GM21619 (cell line): ENCODE results near the gene CRLF2.
"Not testable (repeated sequence)": the region's sequence is repeated elsewhere in the genome, so short reads cannot be mapped to it uniquely, and the experiment has no call there.

Experiments
- ATAC-seq: cut with Tn5 transposase; IDR thresholded peaks from one replicate; pipeline ENCODE4 v1.9.1; 2021; ENCODE audit not compliant: unreplicated experiment

Gene CRLF2

GRCh38 chrX:1215123-1215823, 2.8 kb upstream of the CRLF2 start:
- no peak for ATAC-seq

GRCh38 chrX:1213971-1214370, 1.5 kb upstream of the CRLF2 start:
- no peak for ATAC-seq

- no peak for ATAC-seq
Measured at GRCh38 chrX:1210844-1211243, 1.6 kb downstream of the CRLF2 start.

DNA sequence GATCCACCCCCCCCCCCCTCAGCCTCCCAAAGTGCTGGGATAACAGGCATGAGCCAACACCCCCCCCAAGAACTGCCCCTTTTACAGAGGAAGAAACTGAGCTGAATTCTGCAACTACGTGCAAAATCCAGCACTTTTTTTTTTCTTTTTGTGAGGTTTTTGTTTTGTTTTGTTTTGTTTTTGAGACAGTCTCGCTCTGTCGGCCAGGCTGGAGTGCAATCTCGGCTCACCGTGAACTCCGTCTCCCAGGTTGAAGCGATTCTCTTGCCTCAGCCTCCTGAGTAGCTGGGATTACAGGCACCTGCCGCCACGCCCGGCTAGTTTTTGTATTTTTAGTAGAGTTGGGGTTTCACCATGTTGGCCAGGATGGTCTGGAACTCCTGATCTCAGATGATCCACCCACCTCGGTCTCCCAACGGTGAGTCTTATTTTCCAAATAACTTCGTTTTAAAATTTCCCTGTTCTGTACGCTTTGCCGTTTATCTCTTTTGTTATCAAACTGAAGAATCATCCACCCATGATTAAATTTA, 4.9 kb downstream of the CRLF2 start:
- no peak for ATAC-seq

GRCh38 chrX:1205681-1206611, 6.5 kb downstream of the CRLF2 start:
- no peak for ATAC-seq

- no peak for ATAC-seq
Measured at GRCh38 chrX:1202251-1202650, 10.2 kb downstream of the CRLF2 start.

DNA sequence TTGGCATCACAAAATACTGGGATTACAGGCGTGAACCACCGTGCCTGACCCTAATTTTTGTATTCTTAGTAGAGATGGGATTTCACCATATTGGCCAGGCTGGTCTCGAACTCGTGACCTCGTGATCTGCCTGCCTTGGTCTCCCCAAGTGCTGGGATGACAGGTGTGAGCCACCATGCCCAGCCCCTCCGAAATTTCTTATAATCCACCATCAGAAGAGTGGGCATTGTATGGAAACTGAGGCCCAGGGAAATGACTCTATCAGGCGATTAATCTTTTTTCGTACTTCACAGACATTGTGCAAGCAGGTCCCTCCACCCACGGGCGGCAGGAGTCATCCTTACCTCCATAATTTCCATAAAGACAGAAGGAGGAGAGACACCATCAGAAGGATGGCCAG, 16.0 kb downstream of the CRLF2 start:
- ATAC-seq: no peak

DNA sequence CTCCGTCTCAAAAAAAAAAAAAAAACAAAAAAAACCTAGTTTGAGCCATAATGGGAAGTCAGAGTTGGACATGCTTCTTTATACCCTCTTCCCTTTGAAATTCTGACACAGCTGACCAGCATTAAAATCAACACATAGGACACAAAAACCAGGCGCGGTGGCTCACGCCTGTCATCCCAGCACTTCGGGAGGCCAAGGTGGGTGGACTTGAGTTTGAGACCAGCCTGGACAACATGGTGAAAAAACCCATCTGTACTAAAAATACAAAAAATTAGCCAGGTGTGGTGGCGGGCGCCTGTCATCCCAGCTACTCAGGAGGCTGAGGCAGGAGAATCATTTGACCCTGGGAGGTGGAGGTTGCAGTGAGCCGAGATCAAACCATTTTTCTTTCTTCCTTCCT, 20.3 kb downstream of the CRLF2 start:
- not testable (repeated sequence) for ATAC-seq

- no peak for ATAC-seq
Measured at GRCh38 chrX:1190596-1191145, 21.8 kb downstream of the CRLF2 start.

GRCh38 chrX:1185561-1185960, 26.9 kb downstream of the CRLF2 start:
- ATAC-seq: no peak

DNA sequence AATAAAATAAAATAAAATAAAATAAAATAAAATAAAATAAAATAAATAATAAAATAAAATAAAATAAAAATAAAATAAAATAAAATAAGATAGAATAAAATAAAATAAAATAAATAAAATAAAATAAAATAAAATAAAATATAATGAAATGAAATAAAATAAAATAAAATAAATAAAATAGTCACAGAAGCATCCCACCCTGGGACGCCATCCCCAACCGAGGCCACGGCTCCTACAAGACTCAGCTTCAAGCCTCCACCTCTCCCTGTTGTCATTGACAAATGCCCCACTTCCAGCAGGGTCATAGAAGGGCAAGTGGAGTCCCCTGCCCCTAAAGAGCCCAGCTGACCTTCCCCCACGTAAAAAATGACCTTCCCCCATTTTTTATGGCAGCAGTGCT, 30.2 kb downstream of the CRLF2 start:
- ATAC-seq: no peak

- ATAC-seq: not testable (repeated sequence)
Measured at GRCh38 chrX:1181661-1182060, 30.8 kb downstream of the CRLF2 start.

- no peak for ATAC-seq
Measured at GRCh38 chrX:1181170-1181569, 31.3 kb downstream of the CRLF2 start.

DNA sequence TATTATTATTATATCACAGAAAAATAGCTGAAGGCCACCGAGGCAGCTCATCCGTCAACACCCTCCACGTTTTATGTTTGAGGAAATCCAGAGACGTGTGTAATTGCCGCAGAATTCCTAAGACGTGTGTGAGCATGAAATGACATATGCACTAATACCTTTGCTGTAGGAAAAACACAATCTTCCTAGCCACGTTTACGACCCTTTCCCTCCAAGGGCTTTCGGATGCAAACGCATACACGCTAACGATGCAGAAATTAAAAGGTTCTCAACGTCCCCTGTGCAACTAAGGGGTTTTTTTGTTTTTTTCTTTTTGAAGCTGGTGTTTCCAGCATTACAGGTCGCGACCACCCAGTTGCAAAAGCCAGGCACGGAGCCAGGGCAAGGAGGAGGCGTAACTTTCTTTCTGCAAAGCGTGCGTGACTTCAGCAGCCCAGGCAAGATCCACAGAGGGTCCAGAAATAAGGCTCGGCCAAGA, 33.8 kb downstream of the CRLF2 start:
- no peak for ATAC-seq

- ATAC-seq: not testable (repeated sequence)
Measured at GRCh38 chrX:1176531-1177320, 35.7 kb downstream of the CRLF2 start.

DNA sequence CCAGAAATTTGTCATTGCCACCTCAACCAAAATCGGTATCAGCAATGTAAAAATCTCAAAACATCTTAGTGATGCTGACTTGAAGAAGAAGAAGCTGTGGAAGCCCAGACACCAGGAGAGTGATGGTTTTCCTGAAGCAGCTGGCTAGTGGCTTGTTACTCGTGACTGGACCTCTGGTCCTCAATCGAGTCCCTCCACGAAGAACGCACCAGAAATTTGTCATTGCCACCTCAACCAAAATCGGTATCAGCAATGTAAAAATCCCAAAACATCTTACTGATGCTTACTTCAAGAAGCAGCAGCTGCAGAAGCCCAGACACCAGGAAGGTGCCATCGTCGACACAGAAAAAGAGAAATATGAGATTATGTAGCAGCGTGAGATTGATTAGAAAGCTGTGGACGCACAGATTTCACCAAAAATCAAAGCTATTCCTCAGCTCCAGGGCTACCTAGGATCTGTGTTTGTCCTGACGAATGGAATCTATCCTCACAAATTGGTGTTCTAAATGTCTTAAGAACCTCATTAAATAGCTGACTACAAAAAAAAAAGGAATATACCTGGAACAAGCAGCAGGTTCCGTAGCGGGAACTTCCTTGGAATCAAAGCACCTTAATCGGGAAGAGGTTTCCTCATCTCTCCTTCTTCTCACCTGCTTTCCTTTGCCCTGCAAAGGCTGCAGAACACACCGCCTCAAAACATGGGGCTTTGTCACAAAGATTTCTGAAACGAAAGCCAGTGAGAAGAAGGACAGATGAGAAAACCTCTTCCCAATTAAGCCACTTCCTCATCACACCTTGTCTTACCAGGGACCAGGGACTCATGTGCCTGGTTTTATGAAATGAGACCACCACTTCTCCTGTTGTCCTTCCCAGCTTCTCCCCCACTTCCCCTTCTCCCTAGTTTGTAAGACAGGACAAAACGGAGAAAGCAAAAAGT, 37.6 kb downstream of the CRLF2 start:
- ATAC-seq: not testable (repeated sequence)

- ATAC-seq: not testable (repeated sequence)
Measured at GRCh38 chrX:1173435-1173834, 39.0 kb downstream of the CRLF2 start.

GRCh38 chrX:1172496-1172895, 40.0 kb downstream of the CRLF2 start:
- no peak for ATAC-seq

DNA sequence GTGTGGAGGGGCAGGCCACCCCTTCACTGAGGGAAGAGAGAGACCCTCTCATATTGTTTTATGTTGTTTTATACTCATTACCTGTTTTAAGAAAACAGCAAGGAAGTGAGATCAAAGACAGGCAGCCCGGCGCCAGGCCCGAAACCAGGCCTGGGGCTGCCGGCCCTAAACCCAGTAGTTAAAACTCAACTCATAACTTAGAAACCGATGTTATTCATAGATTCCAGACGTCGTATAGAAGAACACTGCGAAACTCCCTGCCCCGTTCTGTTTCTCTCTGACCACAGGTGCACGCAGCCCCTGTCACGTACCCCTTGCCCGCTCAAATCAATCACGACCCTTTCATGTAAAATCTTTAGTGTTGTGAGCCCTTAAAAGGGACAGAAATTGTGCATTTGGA, 40.5 kb downstream of the CRLF2 start:
- ATAC-seq: not testable (repeated sequence)

- ATAC-seq: no peak
Measured at GRCh38 chrX:1170243-1170642, 42.2 kb downstream of the CRLF2 start.
